Measurements from ENCODE around the gene DOCK2.

DOCK2 gene

GRCh38 chr5:169732841-169733240, 95.8 kb downstream of the DOCK2 start:
- TF ChIP-seq, protein P1, sequence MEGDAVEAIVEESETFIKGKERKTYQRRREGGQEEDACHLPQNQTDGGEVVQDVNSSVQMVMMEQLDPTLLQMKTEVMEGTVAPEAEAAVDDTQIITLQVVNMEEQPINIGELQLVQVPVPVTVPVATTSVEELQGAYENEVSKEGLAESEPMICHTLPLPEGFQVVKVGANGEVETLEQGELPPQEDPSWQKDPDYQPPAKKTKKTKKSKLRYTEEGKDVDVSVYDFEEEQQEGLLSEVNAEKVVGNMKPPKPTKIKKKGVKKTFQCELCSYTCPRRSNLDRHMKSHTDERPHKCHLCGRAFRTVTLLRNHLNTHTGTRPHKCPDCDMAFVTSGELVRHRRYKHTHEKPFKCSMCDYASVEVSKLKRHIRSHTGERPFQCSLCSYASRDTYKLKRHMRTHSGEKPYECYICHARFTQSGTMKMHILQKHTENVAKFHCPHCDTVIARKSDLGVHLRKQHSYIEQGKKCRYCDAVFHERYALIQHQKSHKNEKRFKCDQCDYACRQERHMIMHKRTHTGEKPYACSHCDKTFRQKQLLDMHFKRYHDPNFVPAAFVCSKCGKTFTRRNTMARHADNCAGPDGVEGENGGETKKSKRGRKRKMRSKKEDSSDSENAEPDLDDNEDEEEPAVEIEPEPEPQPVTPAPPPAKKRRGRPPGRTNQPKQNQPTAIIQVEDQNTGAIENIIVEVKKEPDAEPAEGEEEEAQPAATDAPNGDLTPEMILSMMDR (IDR thresholded peaks at IDR 0.05; ENCODE audit: extremely low read depth, missing control alignments), result no peak
- DNase-seq (ENCODE audit: low spot score), result no peak

DNA sequence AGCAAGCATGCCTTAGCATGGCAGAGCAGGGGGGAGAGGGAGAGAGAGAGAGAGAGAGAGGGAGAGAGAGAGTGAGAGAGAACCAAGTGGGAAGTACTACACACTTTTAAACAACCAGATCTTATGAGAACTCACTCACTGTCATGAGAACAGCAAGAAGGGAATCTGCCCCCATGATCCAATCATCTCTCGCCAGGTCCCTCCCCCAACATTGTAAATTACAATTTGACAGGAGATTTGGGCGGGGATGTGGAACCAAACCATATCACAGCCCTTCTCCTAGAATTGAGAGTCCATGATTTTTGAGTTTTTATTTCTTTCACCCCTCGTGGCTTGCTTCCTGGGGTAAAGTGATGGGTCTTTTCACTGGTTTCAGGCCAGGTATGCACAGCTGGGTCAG, 98.8 kb downstream of the DOCK2 start:
- TF ChIP-seq, protein P1 (IDR thresholded peaks at IDR 0.05; ENCODE audit: extremely low read depth, missing control alignments), result no peak
- no peak for DNase-seq (ENCODE audit: low spot score)

- TF ChIP-seq, protein P1 (IDR thresholded peaks at IDR 0.05; ENCODE audit: extremely low read depth, missing control alignments), result no peak
Measured at GRCh38 chr5:169736653-169737052, 99.6 kb downstream of the DOCK2 start.

DNA sequence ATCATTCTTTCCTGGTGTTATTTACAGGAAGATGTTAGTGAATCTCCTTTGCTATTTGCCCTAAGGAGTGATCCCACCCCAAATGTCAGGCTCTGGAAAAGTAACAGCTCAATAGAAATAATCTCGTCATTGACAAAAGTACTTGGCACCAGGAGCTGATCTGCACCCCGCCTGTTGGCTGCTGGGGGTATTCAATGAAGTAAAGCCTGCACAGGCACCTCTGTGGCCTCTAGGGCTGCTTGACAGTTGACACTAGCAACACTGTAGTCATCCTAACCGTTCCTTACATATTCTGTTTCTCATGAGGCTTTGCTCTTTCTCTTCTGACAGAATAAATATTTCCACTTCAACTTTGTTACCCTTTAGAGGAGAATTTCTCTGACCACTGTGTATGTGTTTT, 103.4 kb downstream of the DOCK2 start:
- TF ChIP-seq, protein P1 (IDR thresholded peaks at IDR 0.05; ENCODE audit: extremely low read depth, missing control alignments), result no peak
- DNase-seq (ENCODE audit: low spot score), result no peak

More at GRCh38 chr5:169736653-169737052, 99.6 kb downstream of the DOCK2 start:
- DNase-seq (ENCODE audit: low spot score), result no peak

- TF ChIP-seq, protein P1 (IDR thresholded peaks at IDR 0.05; ENCODE audit: extremely low read depth, missing control alignments), result no peak
- no peak for DNase-seq (ENCODE audit: low spot score)
Measured at GRCh38 chr5:169742771-169743296, 105.8 kb downstream of the DOCK2 start.

GRCh38 chr5:169744336-169744735, 107.3 kb downstream of the DOCK2 start:
- DNase-seq (ENCODE audit: low spot score), result no peak
- TF ChIP-seq, protein P1 (IDR thresholded peaks at IDR 0.05; ENCODE audit: extremely low read depth, missing control alignments), result no peak

DNA sequence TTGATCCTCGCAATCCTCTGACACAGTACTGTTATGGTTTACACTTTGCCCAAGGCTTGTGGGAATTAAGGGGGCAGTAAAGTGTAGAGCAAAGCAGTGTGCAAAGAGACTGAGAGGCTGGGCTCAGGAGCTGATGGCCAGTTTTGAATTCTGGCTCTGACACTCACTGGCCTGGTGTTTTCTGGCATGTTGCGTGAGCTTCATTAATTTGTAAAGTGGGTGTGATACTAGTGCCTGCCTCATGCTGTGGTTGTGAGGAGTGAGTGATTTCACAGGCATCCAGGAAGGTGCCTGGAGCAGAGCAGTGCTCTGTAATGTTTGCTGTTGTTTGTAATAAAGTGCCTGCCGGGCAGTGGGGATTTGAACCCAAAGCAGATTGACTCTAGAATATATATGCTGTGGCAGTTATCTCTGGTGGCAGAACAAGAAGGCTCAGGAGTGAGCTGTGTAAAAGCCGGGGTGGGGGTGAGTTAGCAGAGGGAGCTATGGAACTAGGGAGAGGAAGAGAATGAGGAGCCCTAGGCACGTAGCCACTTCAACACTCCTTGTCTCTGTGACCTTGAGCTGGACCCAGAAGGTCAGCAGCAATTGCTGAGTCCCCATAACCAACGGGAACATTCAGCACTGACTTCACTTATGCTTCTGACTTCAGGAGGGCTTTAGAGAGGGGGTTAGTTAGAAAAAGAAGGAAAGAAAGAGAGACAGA, 108.5 kb downstream of the DOCK2 start:
- TF ChIP-seq, protein P1 (IDR thresholded peaks at IDR 0.05; ENCODE audit: extremely low read depth, missing control alignments), result no peak
- DNase-seq (ENCODE audit: low spot score), result no peak
